Amniotic stem cell (primary cell): Measurements from ENCODE around the gene OXCT1.

ENCODE experiments used
- DNase-seq: peaks from one replicate; lab custom pipeline; 2025; lab: John Stamatoyannopoulos, UW

The OXCT1 gene

GRCh38 chr5:41869724-41870626 is at the start of gene OXCT1:
Gene OXCT1, minus strand, starts transcription at chr5:41870425. Its CDS starts 67 bp downstream, at chr5:41870358.
- peak; percentile 76 for DNase-seq

GRCh38 chr5:41918105-41918504 is 47.9 kb upstream of the OXCT1 start:
- no peak for DNase-seq

- no peak for DNase-seq
Observed at GRCh38 chr5:41908374-41909079, 38.3 kb upstream of the OXCT1 start.

GRCh38 chr5:41906151-41906550 is 35.9 kb upstream of the OXCT1 start:
- no peak for DNase-seq

- peak; percentile 97 for DNase-seq
Observed at GRCh38 chr5:41903892-41904799, 33.9 kb upstream of the OXCT1 start, which contains the start of gene RIMOC1. Gene RIMOC1, plus strand, starts transcription at chr5:41904344. Its CDS starts 24 bp downstream, at chr5:41904368.

- DNase-seq: no peak
Observed at GRCh38 chr5:41903382-41903891, 33.2 kb upstream of the OXCT1 start.

- DNase-seq: no peak
Observed at GRCh38 chr5:41896230-41896629, 26.0 kb upstream of the OXCT1 start.

- DNase-seq: no peak
Observed at GRCh38 chr5:41893074-41893851, 23.0 kb upstream of the OXCT1 start.

- no peak for DNase-seq
Observed at GRCh38 chr5:41892031-41892430, 21.8 kb upstream of the OXCT1 start.

- DNase-seq: no peak
Observed at GRCh38 chr5:41891066-41891707, 21.0 kb upstream of the OXCT1 start.

- DNase-seq: no peak
Observed at GRCh38 chr5:41885286-41885685, 15.1 kb upstream of the OXCT1 start.

GRCh38 chr5:41883936-41884335 is 13.7 kb upstream of the OXCT1 start:
- no peak for DNase-seq

- DNase-seq: no peak
Observed at GRCh38 chr5:41883243-41883642, 13.0 kb upstream of the OXCT1 start.

GRCh38 chr5:41882765-41883164 is 12.5 kb upstream of the OXCT1 start:
- DNase-seq: no peak

- DNase-seq: no peak
Observed at GRCh38 chr5:41878643-41879478, 8.6 kb upstream of the OXCT1 start.

GRCh38 chr5:41878173-41878572 is 7.9 kb upstream of the OXCT1 start:
- no peak for DNase-seq

- no peak for DNase-seq
Observed at GRCh38 chr5:41877408-41877807, 7.2 kb upstream of the OXCT1 start.

GRCh38 chr5:41876678-41877077 is 6.5 kb upstream of the OXCT1 start:
- no peak for DNase-seq

- no peak for DNase-seq
Observed at GRCh38 chr5:41875121-41875520, 4.9 kb upstream of the OXCT1 start.
